OCI-M1 (cell line): Measurements from ENCODE around the gene GTF3C1.

ENCODE experiments used
- DNase-seq: peaks from one replicate; lab custom pipeline; 2025; lab: John Stamatoyannopoulos, UW

Gene GTF3C1

DNA sequence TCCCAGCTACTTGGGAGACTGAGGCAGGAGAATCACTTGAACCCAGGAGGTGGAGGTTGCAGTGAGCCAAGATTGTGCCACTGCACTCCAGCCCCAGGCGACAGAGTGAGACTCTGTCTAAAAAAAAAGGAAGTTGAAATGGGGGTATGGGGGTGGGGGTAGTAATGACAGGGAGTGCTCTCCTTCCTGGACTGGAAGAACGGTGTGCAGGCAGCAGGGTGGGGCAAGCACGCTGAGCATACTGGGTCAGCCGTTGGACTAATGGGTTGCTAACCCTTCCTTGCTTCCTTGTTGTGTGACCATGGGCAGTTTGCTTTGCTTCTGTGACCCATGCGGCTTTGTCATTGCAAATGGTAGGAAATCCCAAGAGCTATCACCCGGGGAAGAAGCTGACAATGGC is 16.7 kb upstream of the GTF3C1 start:
- DNase-seq: peak; percentile 74

DNA sequence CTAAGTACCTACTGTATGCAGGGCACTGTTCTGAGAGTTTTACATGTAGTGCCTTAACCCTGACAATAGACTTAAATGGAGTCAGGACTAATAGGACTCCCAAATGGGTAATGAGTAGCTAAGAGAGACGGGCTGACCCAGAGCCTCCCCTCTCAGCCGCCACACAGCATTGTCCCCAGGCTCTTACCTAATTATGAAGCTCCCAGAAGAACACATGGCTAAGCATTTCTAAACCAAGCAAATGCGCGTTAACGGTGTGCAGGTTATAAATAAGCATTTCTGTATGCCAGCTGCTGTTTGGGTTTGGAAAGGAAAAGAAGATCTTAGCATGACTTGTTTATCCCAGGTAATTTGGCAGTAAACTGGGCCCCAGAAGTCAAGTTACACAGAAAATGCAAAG is 14.5 kb upstream of the GTF3C1 start:
- DNase-seq: no peak

DNA sequence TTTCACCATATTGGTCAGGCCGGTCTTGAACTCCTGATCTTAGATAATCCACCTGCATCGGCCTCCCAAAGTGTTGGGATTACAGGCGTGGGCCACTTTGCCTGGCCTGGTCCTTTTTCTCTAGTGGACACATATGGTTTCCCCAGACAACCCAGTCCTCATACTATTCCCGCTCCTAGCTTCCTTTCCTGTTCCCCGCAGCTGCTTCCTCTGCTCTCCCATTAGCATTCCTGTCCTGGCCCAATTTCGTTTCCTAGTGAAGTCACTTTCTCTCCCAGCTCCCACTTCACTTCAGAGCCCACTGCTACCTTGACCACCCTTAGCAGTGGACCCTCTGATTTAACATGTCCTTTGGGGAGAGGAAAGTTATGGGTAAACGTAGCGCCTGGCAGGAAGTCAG is 11.5 kb upstream of the GTF3C1 start:
- DNase-seq: no peak

DNA sequence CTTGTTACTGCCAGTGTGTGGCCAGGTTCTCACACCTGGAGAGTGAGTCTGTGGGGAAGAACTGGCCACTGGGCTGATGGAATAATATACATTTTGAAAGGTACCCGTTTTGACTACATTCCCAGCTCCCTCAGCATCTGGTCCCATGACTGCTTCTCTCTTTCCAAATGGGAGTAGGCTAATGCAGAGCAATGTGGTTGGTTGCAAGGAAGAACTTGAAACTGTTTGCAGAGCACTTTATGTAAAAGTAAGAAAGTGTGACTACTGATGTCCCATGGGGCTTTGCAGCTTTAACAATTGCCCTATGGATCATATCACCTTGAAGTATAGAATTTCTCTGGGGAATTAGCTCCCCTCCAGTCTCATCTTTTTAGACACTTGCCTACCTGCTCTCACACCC is 9.2 kb upstream of the GTF3C1 start:
- DNase-seq: no peak

DNA sequence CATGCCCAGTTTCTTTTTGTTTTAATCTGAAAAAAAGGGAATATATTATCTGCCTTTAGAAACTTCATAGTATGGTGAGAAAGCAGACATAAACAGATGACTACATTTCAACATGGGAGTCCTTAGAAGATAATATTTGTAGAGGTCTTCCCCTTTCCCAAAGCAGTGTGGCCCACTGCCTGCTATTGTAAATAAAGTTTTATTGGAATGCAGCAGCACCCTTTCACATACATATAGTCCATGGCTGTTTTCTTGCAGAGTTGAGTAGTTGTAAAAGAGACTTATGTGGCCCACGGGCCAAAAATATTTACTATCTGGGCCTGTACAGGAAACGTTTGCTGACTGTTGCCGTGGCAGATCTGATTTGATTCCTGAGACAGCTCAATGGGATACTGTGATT is 8.7 kb upstream of the GTF3C1 start:
- DNase-seq: no peak

DNA sequence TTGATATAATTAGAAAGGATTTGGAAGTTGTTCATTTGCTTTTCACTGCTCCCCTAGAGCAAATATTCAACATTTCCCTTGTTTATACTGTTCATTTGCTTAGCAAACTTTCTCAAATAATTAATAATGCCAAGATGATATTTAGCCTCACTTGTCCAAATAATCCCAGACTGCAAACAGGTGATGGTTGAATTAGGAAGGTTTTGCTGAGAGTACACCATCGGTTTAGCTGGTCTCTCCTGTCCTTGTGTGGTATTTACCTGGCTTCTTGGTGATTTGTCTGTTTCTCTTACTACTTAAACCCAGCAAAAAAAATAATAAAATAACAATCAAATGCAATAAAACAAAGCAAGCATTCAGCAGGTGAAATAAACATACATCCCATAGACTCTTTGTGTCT is 6.8 kb upstream of the GTF3C1 start:
- DNase-seq: no peak

DNA sequence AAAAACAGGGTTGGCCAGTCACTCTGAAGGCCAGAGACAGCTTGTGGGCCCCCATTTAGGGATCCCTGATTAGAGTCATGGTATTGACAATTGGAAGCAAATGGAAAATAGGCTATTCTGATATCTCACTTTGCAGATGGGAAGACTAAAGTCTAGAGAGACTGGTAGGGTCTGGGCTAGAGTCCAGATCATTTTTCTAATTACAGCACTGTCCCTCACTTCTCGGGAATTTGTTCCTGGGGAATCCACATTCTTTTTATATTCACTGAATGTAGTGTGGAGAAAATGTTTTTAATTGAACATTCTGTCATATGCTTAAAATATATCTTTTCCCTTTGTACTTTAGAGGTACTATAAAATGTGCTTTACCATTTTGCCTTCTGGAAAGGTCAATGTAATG is 1.3 kb upstream of the GTF3C1 start:
- DNase-seq: no peak

DNA sequence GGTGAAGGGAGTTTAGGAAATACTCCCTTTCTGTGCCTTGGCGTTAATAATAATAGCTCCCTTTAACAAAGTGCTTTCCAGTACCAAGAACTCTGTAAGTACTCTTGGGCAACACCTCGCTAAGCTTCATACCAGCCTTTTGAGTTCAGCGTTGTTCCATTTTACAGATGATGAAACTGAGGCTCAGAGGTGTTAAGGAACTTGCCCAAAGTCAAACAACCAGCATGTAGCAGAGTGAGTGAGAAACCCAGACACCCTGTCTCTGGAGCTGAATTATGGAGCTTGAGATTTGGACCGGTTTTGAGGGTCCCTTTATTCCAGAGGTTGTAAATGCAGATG is 838 bp upstream of the GTF3C1 start:
- no peak for DNase-seq

DNA sequence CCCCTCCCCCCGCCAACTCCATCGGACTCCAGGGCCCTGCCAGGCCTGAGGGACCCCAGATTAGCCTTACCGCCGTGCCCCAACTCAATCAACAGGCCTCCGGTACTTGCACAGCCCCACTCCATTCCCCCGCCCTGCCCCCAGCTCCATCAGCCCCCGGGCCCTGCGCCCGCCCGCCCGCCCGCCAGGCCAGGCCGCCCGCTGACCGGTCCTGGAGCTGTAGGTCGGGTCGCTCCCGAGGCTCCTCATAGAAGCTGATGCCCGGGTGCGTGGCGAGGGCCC is 308 bp downstream of the GTF3C1 start:
- no peak for DNase-seq

DNA sequence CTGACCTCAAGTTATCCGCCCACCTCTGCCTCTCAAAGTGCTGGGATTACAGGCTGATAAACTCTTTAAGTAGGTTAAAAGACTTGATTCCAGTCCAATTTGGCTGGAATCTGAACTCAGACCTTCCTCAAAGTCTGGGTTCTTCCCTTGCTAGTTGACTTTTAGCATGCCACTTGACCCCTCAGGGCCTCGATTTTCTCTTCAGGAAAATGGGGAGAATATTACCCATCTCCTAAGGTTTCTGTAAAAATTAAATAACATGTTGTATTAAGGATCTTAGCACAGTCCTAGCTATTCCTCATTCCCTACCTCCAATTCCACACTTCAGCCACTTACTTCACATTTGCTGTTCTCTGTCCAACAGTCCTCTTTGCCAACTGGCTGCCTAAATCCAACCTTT is 1.9 kb downstream of the GTF3C1 start:
- no peak for DNase-seq

DNA sequence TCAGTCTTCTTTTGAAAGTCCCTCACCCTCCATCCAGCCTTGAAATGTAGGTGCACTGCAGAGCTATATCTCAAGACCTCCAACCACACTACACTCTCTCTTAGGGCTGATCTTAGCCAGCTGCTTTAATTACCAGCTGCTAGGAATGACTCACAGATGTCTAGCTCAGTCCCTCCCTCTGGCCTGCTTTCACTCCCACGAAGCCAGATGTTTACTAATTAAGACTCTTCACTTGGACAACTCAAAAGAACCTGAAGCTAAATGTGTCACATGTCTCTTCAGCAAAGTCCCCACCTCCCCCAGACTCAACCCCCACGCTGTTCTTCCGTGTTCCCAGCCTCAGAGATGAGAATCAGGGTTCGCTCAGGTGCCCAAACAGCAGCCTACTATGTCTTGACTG is 2.6 kb downstream of the GTF3C1 start:
- peak; percentile 74 for DNase-seq

DNA sequence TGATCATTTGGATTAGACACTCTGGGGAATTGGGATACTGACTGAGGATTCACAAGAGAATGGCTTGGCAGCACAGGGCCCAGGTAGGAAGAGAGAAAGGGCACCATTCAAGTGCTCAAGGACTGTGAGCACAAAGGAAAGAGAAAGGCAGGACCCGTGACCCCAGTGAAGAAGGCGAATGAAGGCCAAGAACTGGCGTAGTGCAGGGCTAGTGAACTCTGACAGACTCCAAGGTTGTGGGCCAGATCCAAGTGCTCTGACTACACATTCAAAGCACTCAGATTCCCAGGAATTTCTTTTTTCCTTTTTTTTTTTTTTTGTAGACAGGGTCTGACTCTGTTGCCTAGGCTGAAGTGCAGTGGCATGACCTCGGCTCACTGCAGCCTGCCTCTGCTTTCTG is 5.0 kb downstream of the GTF3C1 start:
- no peak for DNase-seq

DNA sequence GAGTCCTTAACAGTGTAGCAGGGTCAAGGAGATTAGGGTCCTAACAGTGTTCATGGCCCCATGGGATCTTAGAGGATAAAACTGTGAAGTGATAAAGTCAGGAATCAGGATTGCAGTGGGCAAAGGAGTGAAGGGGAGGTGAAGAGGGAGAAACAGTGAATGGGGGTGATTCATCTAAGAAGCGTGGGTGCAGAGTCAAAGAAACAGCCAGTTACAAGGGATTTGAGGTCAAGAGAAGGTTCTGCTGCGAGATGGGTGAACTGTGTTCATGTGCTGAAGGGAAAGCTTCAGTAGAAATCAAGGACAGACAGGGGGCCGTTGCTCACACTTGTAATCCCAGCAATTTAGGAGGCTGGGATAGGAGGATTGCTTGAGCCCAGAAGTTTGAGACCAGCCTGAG is 5.9 kb downstream of the GTF3C1 start:
- no peak for DNase-seq

DNA sequence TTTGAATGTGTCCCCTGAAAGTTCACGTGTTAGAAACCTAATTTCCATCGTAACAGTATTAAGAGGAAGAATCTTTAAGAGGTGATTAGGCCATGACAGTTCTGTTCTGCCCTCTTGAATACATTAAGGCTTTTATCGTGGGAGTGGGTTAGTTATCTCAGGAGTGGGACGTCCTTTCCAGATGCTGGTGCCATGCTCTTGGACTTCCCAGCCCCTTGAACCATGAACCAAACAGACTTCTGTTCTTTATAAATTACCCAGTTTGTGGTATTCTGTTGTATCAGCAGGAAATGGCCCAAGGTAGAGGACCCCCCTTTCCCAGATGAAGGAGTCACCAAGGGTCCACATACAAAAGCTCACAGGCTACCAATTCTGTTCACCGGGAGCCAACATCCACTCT is 10.1 kb downstream of the GTF3C1 start:
- DNase-seq: no peak

DNA sequence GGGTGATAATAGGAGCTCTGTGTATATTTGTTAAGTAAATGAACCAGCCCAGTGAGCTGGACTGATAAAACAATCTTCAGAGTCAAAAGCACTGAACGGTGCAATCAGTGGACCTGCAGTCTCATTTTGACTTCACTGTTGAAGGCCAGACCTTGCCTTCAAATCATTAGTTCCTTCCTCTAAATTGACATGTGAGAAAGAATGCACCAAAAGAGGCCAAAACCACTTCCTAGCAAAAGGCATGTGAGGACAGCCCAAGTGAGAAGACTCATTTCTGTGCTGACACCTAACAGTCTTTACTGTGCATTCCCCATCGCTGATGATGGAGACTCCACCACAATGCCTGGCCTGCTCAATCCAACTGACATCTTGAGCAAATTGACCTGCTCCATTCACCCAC is 10.6 kb downstream of the GTF3C1 start:
- DNase-seq: no peak

DNA sequence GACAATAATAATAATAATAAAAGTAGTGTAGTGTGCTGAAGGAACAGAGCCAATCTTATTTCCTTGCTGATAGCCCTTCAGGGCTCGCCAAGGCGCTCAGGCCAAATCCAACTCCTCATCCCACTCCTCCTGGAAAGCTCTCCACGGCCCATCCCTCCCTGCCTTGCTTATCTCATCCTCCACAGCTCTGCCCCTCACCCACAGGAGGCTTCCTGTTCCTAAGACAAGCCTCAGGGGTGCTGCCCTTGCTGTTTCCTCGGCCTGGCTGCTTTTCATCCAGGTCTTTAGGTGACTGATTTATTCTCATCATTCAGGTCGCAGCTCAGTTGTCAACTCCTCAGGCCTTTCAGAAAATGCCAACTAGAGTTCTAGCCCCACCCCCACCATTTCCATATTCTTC is 11.2 kb downstream of the GTF3C1 start:
- DNase-seq: no peak

DNA sequence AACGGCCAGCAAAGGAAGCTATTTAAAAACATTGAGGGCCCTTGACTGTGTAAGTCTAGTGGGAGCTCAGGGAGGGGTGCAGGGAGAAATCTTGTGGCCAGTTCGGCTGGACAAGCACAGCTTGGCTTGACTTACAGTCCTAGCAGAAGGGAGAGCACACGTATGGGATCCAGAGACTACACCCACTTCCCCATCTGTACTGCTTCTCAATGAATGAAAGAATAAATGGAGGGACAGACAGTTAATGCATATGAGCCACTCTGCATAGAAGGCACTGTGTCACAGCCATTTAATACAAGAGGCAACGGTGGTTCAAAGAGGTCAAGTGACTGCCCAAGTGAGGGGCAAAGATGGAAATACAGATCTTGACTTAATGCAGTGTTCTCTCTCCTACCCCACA is 15.5 kb downstream of the GTF3C1 start:
- no peak for DNase-seq

DNA sequence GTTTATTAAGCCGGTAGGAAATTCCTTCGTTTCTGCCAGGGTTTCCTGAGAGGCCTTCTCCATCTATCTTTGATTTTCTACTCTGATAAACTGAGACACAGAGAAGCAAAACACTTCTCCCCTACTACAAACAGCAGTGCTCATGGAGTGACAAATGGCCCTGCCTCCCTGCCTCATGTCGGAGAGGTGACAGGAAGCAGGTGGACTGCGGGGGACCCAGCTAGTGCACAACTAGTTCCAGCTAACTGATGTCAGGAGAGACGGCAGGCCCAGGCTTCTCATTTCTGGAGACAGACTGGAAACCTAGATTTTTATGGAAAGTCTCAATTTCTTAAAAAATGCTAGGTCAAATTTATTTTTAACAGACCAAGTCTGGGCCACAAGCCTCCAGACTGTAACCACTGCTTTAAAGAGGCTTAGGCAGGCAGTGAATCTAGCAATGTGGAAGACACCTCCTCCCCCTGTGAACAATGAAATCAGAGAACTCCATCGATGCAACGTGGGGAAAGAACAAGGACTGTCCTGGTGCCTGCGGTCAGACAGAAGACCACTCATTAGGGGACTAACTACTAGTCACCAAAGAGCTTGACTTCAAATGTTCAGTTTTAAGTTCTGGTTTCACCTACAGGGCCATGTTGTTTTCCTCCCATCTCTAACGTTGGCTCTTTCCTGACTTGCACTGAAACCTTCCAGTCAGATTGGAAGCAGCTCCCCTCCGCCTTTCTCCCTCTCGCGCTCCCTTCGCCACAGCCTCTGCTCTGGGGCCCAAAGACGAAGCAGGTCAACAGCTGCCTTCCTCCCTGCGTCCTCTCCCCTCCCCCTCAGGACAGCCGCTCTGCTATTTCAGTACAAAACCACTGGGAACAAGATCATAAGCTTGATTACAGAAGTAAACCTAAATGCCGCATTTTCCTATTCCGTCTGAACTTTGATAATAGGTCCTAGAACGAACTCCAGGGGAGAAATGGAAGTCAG is 17.6 kb downstream of the GTF3C1 start:
- no peak for DNase-seq

DNA sequence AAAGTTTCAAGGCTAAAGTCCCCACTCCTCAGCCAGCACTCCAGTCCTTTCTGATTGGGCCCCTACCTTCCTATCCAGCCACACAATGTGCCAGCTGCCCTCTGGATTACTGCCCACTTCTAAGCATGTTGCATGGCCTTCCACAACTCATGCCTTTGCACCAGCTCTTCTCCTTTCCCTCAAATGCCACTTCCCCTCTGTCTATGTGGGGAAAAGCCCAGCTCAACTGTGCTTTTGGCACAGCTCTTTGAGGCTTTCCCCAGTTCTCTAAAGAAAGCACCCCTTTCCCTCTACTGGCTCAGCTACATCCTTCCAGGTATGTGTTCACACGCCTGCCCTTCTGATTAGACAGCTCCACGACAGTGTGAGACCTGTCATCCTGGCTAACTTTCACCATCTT is 18.5 kb downstream of the GTF3C1 start:
- no peak for DNase-seq

DNA sequence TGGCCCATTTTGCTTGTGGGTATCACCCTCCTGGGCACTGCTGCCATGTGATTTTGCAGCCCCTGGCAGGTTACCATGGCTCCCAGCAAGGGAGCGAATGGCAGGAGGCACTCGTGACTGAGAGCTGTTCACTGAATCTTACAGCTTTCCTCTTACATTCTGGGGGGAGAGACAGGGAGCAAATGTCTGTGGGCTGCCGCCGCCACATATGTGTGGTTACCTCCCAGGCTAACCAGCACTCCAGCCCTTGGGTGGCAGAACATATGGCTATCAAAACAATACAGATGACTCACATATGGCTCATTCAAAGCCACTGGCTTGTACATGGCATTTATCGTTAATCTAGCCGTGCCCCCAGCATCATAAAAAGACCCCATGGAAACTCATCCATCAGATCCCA is 19.8 kb downstream of the GTF3C1 start:
- DNase-seq: no peak

DNA sequence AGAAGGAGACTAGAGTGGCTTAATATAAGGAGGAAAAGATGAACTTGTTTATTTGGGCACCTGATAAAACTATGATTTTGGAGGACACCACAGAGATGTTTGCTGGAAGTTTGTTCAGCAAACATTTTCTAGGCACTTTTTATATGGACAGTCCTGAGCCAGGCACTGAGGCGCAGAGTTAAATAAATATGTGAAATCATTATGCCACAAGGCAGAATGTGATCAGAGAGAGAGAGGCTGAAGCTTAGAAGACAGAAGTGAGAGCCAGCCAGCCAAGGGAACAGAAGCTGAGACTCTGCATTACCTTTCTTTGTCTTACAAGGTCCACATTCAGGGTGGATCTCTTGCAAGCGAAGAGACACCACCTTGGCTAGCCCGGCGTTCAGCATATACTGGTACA is 21.4 kb downstream of the GTF3C1 start:
- no peak for DNase-seq

DNA sequence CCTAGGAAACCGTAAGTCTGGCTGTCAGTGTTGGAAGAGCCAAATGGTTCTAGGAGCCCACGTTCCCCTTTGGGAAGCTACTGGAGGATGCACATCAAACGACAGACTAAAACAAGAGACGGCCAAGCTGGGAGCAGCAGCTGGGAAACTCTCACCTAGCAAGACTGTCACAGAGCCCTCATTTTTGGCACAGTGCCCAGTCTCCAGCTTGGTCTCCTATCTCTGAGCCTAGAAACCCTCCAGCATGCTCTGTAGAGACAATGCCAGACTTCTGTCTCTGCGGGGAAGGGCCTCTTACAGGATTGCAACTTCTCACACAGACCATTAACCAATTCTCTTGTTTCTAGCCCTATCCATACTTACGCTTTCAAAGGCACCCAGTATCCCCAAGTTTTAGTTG is 23.5 kb downstream of the GTF3C1 start:
- DNase-seq: peak; percentile 2

DNA sequence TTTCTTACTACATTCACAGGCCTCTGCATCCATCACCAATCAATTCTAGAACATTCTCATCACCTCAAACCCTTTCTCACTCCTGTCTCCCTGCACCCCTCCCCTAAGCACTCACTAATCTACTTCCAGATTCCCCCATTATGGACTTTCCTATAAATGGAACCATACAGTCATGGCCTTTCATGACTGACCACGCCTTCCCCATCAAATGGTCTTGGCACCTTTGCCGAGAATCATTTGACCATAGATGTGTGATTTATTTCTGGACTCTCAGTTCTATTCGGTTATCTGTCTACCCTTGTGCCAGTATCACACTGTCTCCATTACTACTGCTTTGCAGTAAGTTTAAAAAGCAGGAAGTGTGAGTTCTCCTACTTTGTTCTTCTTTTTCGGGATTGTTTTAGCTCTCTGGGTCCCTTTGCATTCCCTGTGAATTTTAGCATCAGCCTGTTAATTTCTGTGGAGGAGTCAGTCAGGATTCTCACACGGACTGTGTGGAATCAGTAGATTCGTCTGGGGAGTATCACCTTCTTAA is 27.5 kb downstream of the GTF3C1 start:
- no peak for DNase-seq

DNA sequence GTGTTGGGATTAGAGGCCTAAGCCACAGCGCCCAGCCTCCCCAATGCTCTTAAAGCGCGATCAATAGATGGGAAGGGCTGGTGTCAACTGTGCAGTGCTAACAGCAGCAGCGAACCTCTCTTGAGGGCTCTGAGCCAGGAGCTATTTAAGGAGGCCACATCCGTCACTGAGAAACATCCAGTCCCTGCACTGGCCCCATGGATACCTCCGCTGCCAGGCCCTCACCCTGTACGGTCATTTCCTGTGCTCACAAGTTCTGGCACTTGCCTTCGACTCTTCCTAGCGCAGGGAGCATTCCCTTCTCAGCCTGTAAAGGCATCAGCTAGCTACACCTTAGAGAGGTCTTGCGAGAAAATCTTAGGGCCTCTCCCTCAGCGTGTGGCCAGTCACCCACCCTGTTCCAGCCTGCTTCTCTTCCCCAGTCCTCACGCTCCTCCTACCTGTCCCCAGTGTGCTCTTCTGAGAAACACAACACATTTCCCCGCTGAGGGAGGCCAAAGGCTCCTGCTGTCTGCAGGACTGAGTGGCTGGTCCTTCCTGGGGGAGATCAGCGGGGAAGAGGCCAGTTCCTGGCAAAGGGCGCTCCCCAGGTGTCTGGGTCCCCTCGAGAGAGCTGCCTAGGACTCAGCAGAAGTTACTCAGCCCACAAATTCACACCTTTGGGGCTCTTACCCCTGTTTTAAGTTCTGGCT is 28.6 kb downstream of the GTF3C1 start:
- no peak for DNase-seq
